Astrocyte (in vitro differentiated cells and primary cell): ENCODE data around the gene HEG1. TPM values are rescaled to one million over a fixed set of nuclear protein-coding genes. Genes with fewer than 3 reads are reported as not detected.

Source experiments
- total RNA-seq: library from RNA; stranded (reverse); gene quantifications from 2 replicates; pipeline ENCODE4 v1.2.1, GENCODE V29; 2021

HEG1 gene
- total RNA-seq, 1 donor from 2014 or later = 65.7 TPM

Other genes starting within 250 kb of the HEG1 start
- gene ITGB5, start 168.6 kb downstream of the HEG1 start, total RNA-seq = 139 and 201 TPM in 2 replicates
- gene MUC13, start 121.2 kb downstream of the HEG1 start, total RNA-seq = not detected in 2 replicates
- 4.2 and 4.4 TPM in 2 replicates for gene SLC12A8, start 156.8 kb upstream of the HEG1 start, total RNA-seq